HG02970 (cell line): ENCODE measurements around the gene PDILT.
"Not testable (repeated sequence)": the region's sequence is repeated elsewhere in the genome, so short reads cannot be mapped to it uniquely, and the experiment has no call there.

Source experiments
- ATAC-seq: cut with Tn5 transposase; IDR thresholded peaks from one replicate; pipeline ENCODE4 v1.9.1; 2021; ENCODE audit warnings: mild to moderate bottlenecking, moderate library complexity, moderate number of reproducible peaks; ENCODE audit not compliant: unreplicated experiment, low FRiP score

The PDILT gene

GRCh38 chr16:20404637-20405036 is at the start of gene PDILT:
Gene PDILT (minus strand): TSS chr16:20404737. CDS start chr16:20399300, 5,437 bp downstream.
- no peak for ATAC-seq

- ATAC-seq, result not testable (repeated sequence)
Observed at GRCh38 chr16:20453633-20454032, 49.1 kb upstream of the PDILT start.

DNA sequence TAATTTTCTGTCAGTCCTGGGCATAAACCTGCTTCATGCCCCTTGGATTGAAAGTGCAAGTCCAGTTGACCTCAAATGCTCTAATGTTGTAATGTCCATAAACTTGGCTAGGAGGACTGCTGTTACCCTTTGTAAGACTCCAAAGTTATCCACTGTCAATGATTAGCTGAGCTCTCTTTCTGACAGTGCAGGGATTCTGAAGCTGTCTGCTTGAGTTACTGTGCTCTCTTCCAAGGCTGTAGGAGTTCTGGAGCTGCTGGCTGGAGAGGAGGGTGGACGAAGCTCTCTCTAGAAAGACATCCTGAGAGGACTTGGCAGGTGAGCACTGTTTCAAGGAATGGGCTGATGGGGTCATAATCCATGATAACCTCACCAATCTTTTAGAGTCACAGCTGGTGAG is 46.8 kb upstream of the PDILT start, which contains the start of gene ACSM2A:
TSS of gene ACSM2A (plus strand) at position 158 of the 400 bp plus-strand sequence. CDS start 8,594 bp downstream, outside the sequence.
- not testable (repeated sequence) for ATAC-seq

DNA sequence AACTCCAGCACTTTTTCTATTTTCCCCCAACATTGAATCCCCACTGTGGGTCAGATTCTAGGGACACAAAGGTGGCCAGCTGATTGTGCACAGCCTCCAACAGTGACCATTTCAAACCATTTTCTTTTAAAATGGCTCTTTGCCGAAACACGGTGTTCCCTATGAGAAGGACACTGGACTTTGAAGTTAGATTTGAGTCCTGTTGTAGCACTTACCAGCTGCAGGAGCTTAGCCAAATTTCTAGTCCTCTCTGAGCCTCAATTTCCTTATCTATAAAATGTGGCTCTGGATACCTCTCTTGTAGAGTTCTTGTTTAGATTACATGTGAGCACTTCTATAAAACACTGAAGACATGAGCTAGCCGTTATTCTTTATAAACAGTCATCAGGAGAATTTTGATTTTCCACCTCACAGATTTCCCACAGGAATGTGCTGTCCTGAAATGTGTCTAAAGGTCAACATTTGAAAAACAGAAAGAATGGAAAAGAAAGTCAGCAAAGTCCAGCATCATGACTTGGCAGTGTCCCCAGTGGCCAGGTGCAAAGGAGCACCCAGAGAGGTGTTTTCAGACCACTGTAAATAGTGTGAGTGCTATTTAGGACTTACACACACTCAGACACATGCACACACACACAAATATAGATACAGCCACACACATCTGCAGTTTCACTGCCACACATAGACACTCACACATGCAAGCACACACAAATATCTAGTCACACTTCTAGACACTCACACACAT is 42.3 kb upstream of the PDILT start:
- not testable (repeated sequence) for ATAC-seq

GRCh38 chr16:20441859-20442258 is 37.3 kb upstream of the PDILT start:
- ATAC-seq, result not testable (repeated sequence)

GRCh38 chr16:20441191-20441590 is 36.7 kb upstream of the PDILT start:
- no peak for ATAC-seq

GRCh38 chr16:20440731-20441130 is 36.2 kb upstream of the PDILT start:
- ATAC-seq, result not testable (repeated sequence)

DNA sequence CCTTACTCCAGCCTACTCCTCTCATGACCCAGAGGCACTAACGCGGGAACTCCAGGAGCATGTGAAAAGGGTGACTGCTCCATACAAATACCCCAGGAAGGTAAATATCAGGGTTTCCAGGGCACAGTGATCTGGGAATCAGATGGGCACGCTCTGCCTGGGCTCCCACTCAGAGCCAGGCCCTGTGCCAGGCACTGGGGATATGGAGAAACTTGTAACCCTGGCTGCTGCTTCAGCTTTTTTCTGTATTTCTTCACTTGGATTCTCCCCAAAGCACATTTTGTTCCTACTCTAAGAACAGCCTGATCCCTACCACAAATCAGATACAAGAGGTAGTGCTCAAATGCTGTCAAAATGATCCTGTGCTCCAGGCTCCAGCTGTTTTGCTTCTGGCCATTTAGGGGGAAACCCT is 35.3 kb upstream of the PDILT start:
- not testable (repeated sequence) for ATAC-seq

DNA sequence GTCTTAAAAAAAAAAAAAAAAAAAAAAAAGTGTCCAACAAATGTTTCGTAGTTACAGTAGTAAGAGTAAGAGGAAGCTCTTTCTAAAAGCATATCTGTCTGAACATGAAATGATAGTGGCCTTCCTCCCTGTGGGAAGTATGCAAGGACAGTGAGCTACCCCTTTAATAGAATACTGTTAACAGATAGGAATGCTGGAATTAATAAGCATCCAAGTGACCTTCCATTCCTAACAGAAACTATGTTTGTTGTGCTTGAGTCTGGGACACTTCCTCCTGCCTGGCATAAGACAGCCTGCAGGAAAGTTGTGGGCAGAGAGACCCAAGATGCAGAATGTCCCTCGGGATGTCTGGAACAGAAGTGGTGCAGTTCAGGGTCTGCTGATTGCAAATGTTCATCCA is 34.4 kb upstream of the PDILT start:
- ATAC-seq, result not testable (repeated sequence)

- no peak for ATAC-seq
Observed at GRCh38 chr16:20430948-20431347, 26.4 kb upstream of the PDILT start.

- not testable (repeated sequence) for ATAC-seq
Observed at GRCh38 chr16:20430480-20430879, 25.9 kb upstream of the PDILT start.

- not testable (repeated sequence) for ATAC-seq
Observed at GRCh38 chr16:20429499-20429898, 25.0 kb upstream of the PDILT start.

GRCh38 chr16:20427401-20427797 is 22.9 kb upstream of the PDILT start:
- ATAC-seq, result not testable (repeated sequence)

GRCh38 chr16:20424129-20424866 is 19.8 kb upstream of the PDILT start:
- no peak for ATAC-seq

- ATAC-seq, result not testable (repeated sequence)
Observed at GRCh38 chr16:20423772-20424128, 19.2 kb upstream of the PDILT start.

GRCh38 chr16:20421748-20422147 is 17.2 kb upstream of the PDILT start:
- not testable (repeated sequence) for ATAC-seq

DNA sequence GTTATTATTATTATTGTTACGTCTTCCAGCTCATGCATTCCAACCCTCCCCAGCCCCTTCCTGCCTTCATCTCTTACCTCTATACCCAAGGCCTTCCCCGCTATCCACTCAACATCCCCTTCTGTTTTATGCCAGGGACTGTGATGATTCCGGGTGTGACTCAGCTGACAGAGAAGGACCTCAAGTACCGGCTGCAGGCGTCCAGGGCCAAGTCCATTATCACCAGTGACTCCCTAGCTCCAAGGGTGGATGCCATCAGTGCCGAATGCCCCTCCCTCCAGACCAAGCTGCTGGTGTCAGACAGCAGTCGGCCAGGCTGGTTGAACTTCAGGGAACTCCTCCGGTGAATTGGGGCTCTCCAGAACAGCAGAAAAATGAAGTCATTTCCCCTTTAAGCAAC is 14.6 kb upstream of the PDILT start:
- not testable (repeated sequence) for ATAC-seq

DNA sequence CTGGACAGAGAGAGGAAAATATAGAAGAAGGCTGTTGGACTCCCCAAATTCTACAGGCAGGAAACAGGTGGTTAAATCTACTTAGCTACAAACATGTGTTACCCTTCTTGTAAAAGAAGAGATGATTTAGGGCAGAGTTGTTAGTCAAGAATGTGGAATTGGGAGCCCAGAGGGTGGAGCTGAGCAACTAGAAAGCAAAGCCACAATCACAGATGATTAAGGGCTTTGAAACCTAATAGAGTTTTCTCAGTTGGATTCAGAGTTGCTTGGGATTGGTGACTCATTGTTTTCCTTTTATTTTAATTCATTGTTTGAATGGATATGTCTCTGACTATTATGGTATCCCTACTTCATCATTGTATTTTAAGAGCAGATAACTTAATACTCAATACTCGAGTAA is 11.0 kb upstream of the PDILT start:
- ATAC-seq, result no peak

- ATAC-seq, result no peak
Observed at GRCh38 chr16:20411055-20411454, 6.5 kb upstream of the PDILT start.

- ATAC-seq, result no peak
Observed at GRCh38 chr16:20410121-20410723, 5.7 kb upstream of the PDILT start.
